ENCODE results near the gene FASTKD3. TPM values are rescaled to one million over a fixed set of nuclear protein-coding genes. Genes with fewer than 3 reads are reported as not detected.
A peak's percentile ranks its signal among the peaks of the same experiment; 100 is the strongest.

The FASTKD3 gene
- total RNA-seq, 1 experiment from 2014 or later, result 12.0 TPM

DNA sequence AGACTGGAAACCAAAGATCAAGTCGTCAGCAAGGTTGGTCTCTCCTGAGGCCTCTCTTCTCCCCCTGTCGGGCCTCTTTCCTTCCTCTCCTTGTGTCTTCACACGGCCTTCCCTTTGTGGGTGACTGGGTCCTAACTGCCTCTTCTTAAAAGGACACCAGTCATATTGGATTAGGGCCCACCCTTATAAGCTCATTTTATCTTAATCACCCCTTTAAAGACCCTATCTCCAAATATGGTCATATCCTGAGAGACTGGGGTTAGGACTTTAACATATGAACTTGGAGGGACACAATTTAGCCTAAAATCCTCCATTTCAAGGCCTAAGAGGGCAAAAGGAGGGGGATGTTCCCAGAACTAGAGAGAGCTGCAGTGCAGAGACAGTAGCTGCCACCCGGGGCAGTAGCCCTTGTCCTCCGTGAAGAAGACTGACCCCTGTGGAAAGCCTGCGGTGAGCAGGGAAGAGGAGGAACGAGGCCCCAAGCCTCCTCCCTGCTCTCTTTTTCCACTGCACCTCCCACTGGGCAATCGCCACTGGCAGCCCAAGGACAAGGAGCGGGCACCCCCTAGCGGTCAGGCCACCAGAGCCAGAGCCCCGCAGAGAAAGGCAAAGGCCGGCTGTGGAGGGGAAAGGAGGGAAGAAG, 52.8 kb downstream of the FASTKD3 start:
- intact Hi-C loops (cut with micrococcal nuclease), result loop anchor here (2.0 kb wide), 1 partner anchor 1051 kb away; no protein-coding TSS in a partner anchor
- no TSS peak for BruUV-seq (replicated peaks)
- CTCF ChIA-PET, result interaction anchor here (1.0 to 1.9 kb wide), 3 partner anchors 10 to 30 kb away, joined by 3 to 4 read pairs (median 3); no protein-coding TSS in a partner anchor

More for the DNA sequence above, 52.8 kb downstream of the FASTKD3 start:
- RAD21 ChIA-PET (ENCODE audit: low non-redundant PET in 1 of 2, low total read pairs in 2 of 2, uncharacterized antibody in 2 of 2, unreplicated experiment in 2 of 2), result interaction anchor here in 1 of 2 experiments (1.2 kb wide), 1 partner anchor 54 kb away, joined by 3 read pairs; no protein-coding TSS in a partner anchor
- Histone ChIP-seq H3K9me3 (ENCODE audit: control insufficient read depth in 1 of 2, insufficient read depth in 1 of 2, low read depth in 1 of 2, low read length in 2 of 2) (no peaks in the 10 kb centered on the region), H3K27me3 (ENCODE audit: insufficient read depth, low read length) (peaks cover 24% of the 10 kb centered on the region), H3K27ac (ENCODE audit: low read depth, low read length) (no peak overlapping the region), H3K36me3 (ENCODE audit: control insufficient read depth in 1 of 2, insufficient read depth in 2 of 2, low read length in 2 of 2) (no peaks in the 10 kb centered on the region), H3K4me1 (ENCODE audit: control insufficient read depth in 1 of 2, insufficient read depth in 2 of 2, low read length in 2 of 2) (peaks cover 0 to 2% of the 10 kb centered on the region in 2 experiments; a peak in 1 of 4 replicates), H3K79me2 (ENCODE audit: insufficient read depth, low read length) (no peaks in the 10 kb centered on the region), H2AFZ (ENCODE audit: low read depth, low read length, poor library complexity, severe bottlenecking) (peak overlapping the region; percentile 8), H3K9ac (ENCODE audit: low read length) (no peak overlapping the region), H3K9me2 (ENCODE audit: insufficient read depth) (no peaks in the 10 kb centered on the region), H4K20me1 (ENCODE audit: insufficient read depth) (no peaks in the 10 kb centered on the region), H3K4me3 (replicated peaks in 1 of 2; ENCODE audit: low read depth in 1 of 2, low read length in 2 of 2) (no peak overlapping the region), H3K4me2 (ENCODE audit: low read length) (peak overlapping the region; percentile 7; the same call in 1 of the 2 replicates)
- POLR2A ChIA-PET, result no interaction called here
- peak; percentile 99 for ATAC-seq
- no peak for TF ChIP-seq ZBTB33 (IDR thresholded peaks at IDR 0.05; ENCODE audit: extremely low read depth, insufficient replicate concordance, low read length)
- TF ChIP-seq, protein P1, sequence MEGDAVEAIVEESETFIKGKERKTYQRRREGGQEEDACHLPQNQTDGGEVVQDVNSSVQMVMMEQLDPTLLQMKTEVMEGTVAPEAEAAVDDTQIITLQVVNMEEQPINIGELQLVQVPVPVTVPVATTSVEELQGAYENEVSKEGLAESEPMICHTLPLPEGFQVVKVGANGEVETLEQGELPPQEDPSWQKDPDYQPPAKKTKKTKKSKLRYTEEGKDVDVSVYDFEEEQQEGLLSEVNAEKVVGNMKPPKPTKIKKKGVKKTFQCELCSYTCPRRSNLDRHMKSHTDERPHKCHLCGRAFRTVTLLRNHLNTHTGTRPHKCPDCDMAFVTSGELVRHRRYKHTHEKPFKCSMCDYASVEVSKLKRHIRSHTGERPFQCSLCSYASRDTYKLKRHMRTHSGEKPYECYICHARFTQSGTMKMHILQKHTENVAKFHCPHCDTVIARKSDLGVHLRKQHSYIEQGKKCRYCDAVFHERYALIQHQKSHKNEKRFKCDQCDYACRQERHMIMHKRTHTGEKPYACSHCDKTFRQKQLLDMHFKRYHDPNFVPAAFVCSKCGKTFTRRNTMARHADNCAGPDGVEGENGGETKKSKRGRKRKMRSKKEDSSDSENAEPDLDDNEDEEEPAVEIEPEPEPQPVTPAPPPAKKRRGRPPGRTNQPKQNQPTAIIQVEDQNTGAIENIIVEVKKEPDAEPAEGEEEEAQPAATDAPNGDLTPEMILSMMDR (IDR thresholded peaks at IDR 0.05 in 2 of 3, conservative IDR thresholded peaks at IDR 0.05 in 1 of 3; ENCODE audit: borderline replicate concordance in 1 of 3, insufficient read depth in 1 of 3, low read depth in 2 of 3, low read length in 2 of 3), result peak; percentile 84 to 99 (median 98)
- peak; percentile 75 for TF ChIP-seq RAD21 (IDR thresholded peaks at IDR 0.05; ENCODE audit: low read depth)
- no peak for TF ChIP-seq EZH2 (IDR thresholded peaks at IDR 0.05)
- peak; percentile 71 for TF ChIP-seq SRF (IDR thresholded peaks at IDR 0.05; ENCODE audit: low read depth)
- no peak for TF ChIP-seq EZH2phosphoT487 (IDR thresholded peaks at IDR 0.05; ENCODE audit: borderline replicate concordance)
- no peak for TF ChIP-seq EGR1 (IDR thresholded peaks at IDR 0.05; ENCODE audit: low read depth)
- peak; percentile 32; the same call in 1 of the 2 replicates for TF ChIP-seq CBX3 (IDR thresholded peaks at IDR 0.05; ENCODE audit: low read depth)
- DNase-seq (ENCODE audit: low read depth, low spot score), result peak; percentile 63
